ENCODE results near the gene DSC1.

DSC1 gene

DNA sequence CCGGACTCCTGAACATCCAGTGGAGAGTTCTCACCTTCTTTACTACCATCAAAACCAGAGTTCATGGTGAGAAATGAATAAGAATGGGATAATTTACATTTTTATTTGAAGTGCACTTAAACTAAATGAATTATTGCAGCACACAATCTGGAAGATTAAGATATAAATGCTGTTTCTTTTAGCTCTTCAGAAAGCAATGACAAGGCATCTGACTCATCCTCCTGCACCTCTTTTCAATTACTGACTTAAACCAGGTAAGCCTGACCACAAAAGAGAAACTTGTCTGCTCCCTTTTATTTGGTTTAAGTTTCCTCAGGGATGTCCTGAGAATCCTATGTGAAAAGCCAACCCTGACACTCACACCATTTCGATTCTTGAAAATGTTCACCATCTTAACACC lies 59.7 kb downstream of the DSC1 start:
- no peak for TF ChIP-seq TAF1 (IDR thresholded peaks at IDR 0.05; ENCODE audit: borderline replicate concordance, insufficient read depth, low read length)
- no peak for TF ChIP-seq FOXP2 (optimal IDR thresholded peaks at IDR 0.05; ENCODE audit: borderline replicate concordance, extremely low read depth, extremely low read length, insufficient read depth)
- TF ChIP-seq SIN3A (IDR thresholded peaks at IDR 0.05; ENCODE audit: borderline replicate concordance, insufficient read depth, low read length): no peak
- TF ChIP-seq, protein P1, sequence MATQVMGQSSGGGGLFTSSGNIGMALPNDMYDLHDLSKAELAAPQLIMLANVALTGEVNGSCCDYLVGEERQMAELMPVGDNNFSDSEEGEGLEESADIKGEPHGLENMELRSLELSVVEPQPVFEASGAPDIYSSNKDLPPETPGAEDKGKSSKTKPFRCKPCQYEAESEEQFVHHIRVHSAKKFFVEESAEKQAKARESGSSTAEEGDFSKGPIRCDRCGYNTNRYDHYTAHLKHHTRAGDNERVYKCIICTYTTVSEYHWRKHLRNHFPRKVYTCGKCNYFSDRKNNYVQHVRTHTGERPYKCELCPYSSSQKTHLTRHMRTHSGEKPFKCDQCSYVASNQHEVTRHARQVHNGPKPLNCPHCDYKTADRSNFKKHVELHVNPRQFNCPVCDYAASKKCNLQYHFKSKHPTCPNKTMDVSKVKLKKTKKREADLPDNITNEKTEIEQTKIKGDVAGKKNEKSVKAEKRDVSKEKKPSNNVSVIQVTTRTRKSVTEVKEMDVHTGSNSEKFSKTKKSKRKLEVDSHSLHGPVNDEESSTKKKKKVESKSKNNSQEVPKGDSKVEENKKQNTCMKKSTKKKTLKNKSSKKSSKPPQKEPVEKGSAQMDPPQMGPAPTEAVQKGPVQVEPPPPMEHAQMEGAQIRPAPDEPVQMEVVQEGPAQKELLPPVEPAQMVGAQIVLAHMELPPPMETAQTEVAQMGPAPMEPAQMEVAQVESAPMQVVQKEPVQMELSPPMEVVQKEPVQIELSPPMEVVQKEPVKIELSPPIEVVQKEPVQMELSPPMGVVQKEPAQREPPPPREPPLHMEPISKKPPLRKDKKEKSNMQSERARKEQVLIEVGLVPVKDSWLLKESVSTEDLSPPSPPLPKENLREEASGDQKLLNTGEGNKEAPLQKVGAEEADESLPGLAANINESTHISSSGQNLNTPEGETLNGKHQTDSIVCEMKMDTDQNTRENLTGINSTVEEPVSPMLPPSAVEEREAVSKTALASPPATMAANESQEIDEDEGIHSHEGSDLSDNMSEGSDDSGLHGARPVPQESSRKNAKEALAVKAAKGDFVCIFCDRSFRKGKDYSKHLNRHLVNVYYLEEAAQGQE (IDR thresholded peaks at IDR 0.05; ENCODE audit: insufficient read depth in 1 of 2, low read depth in 2 of 2, low read length in 2 of 2): no peak
- TF ChIP-seq POLR2AphosphoS5 (IDR thresholded peaks at IDR 0.05; ENCODE audit: low read depth, low read length): no peak

DNA sequence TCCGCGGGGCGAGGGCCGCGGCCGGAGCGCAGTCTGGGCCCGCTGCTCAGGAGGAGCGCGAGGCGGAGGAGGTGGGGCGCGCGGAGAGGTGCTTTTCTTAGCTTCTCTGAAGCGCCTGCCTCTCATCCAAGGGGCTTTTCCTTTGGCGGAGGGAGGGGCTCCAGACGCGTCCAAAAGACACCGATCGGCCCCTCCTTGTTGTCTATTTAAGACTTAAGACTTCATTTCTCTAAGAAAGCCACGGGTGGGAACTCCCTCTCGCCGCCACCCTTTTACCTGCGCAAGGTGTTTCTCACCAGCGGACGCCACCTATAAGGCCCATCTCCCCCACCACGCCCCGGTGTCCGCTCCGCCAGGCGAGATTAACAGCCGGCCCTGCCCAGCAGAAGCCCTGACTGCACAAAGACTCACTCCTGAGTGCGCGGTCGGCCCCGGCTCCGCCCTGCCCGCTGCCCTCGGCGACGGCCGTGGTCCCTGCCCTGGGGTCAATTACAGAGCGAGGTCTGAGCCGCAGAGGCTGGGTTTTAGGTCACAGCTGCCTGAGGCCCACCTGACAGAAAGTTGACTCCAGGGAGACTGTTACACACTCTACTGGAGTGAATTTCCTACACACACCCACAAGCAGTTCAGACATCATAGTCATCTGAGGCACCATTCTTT lies 60.5 kb downstream of the DSC1 start, which contains the start of gene DSC2:
Gene DSC2, minus strand, starts transcription at position 397 of the 660 bp plus-strand sequence. CDS start 450 bp downstream, outside the sequence.
- TF ChIP-seq, protein P1 (IDR thresholded peaks at IDR 0.05; ENCODE audit: insufficient read depth in 1 of 2, low read depth in 2 of 2, low read length in 2 of 2): no peak
- TF ChIP-seq SIN3A (IDR thresholded peaks at IDR 0.05; ENCODE audit: borderline replicate concordance, insufficient read depth, low read length) (no peak), FOXP2 (optimal IDR thresholded peaks at IDR 0.05; ENCODE audit: borderline replicate concordance, extremely low read depth, extremely low read length, insufficient read depth) (no peak), TAF1 (IDR thresholded peaks at IDR 0.05; ENCODE audit: borderline replicate concordance, insufficient read depth, low read length) (no peak), POLR2AphosphoS5 (IDR thresholded peaks at IDR 0.05; ENCODE audit: low read depth, low read length) (no peak)

DNA sequence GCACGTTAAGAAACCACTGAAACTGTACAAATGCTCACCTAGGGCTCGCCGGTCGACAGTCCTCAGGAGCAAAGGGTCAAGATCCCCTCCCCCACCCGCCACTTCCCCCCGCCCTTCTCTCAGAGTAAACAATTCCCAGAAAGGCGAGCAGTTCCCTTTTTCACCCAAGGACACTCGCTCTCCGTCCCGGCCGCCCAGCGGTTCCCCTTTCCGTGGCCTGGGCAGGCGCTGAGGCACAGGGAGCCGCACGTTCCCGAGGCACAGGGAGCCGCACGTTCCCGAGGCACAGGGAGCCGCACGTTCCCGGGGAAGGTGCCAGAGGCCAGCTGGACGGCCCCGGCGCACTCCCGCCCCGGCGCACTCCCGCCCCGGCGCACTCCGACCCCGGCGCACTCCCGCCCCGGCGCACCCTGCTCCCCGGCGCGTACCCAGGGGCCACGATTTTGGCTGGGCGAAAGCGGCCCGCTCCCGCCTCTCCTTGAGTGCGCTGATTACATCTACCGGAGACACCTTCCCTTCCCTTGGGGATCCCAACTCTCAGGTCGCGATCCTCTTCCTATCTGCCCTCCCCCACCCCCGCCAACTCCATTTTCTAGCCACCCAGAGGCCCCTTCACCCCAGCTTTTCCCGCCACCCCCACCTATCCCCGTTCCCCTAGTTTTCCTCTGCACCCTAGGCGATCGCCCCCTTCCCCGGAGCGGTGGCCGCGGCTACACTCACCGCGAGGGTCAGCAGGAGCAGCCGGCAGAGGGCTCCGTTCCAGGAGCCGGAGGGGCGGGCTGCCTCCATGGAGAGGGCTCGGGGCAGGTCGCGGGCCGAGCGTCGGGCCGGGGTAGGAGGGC lies 61.3 kb downstream of the DSC1 start:
- no peak for TF ChIP-seq TAF1 (IDR thresholded peaks at IDR 0.05; ENCODE audit: borderline replicate concordance, insufficient read depth, low read length)
- TF ChIP-seq, protein P1 (IDR thresholded peaks at IDR 0.05; ENCODE audit: insufficient read depth in 1 of 2, low read depth in 2 of 2, low read length in 2 of 2): no peak
- TF ChIP-seq FOXP2 (optimal IDR thresholded peaks at IDR 0.05; ENCODE audit: borderline replicate concordance, extremely low read depth, extremely low read length, insufficient read depth): no peak

DNA sequence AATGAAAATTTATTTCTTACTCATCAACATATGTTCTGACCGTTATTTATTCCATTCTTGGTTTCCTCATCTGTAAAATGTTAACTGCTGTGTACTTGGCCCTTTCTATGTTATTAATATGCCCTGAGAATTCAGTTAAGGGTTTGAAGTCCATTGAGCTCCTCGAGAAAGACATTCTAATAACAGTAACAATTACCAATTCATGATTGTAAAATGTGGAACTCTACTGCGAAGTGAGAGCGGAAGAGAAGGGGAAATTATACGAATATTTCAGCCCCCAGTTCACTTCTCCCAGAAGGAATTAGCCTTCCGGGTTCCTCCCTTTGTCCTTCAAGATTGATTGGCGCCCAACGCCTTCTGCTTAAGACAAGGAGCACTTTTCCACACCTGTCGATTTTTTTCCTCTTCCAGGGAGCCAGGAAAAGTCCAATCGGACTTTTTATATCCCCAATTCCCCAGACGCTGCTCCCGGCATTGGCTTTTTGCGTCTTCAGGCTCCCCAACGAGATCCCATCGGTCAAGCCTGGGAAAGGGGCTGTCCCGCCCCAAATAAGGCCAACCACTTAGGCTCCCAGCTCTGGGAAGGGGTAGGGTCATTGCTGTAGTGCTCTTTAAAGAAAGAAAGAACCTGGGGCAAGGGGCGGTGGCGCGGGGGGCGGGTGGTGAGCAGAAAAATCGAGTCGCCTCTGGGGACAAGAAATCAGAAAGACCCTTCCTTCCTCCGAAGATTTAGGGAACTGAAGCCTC lies 62.0 kb downstream of the DSC1 start:
- TF ChIP-seq FOXP2 (optimal IDR thresholded peaks at IDR 0.05; ENCODE audit: borderline replicate concordance, extremely low read depth, extremely low read length, insufficient read depth): no peak
- TF ChIP-seq, protein P1 (IDR thresholded peaks at IDR 0.05; ENCODE audit: insufficient read depth in 1 of 2, low read depth in 2 of 2, low read length in 2 of 2): no peak
- TF ChIP-seq TAF1 (IDR thresholded peaks at IDR 0.05; ENCODE audit: borderline replicate concordance, insufficient read depth, low read length): no peak
- TF ChIP-seq POLR2AphosphoS5 (IDR thresholded peaks at IDR 0.05; ENCODE audit: low read depth, low read length): no peak
- no peak for TF ChIP-seq SIN3A (IDR thresholded peaks at IDR 0.05; ENCODE audit: borderline replicate concordance, insufficient read depth, low read length)

Measured in PFSK-1 (cell line).